GM23338 (cell line): Measurements from ENCODE around the gene AFTPH. TPM values are rescaled to one million over a fixed set of nuclear protein-coding genes. Genes with fewer than 3 reads are reported as not detected.

Experiments used
- ATAC-seq: fragments of 200-7000 bp; cut with Tn5 transposase; 3 replicates; pipeline ENCODE4 v1.9.1; 2020
- DNase-seq: peaks from one replicate; pipeline ENCODE4 v3.0.0-alpha.2; 2015; ENCODE audit warnings: low spot score
- H2AFZ ChIP-seq: fragments of 200-600 bp; sonication (generic); 2 replicates; pipeline ENCODE4 v1.8.0; 2016; ENCODE audit warnings: antibody characterized with exemption, mild to moderate bottlenecking, moderate library complexity
- H3F3A ChIP-seq: fragments of 200-600 bp; sonication (generic); replicated peaks from 2 replicates; pipeline ENCODE4 v1.8.0; 2017; ENCODE audit warnings: antibody characterized with exemption, mixed run types, low read depth
- H3K27ac ChIP-seq: fragments of 200-600 bp; sonication (generic); 2 replicates; pipeline ENCODE4 v1.6.1; 2016; ENCODE audit warnings: low read depth
- H3K27me3 ChIP-seq: fragments of 200-600 bp; sonication (generic); 2 replicates; pipeline ENCODE4 v1.8.0; 2016; ENCODE audit warnings: mild to moderate bottlenecking, mixed run types, moderate library complexity; ENCODE audit not compliant: insufficient read depth
- H3K36me3 ChIP-seq: fragments of 200-600 bp; sonication (generic); 2 replicates; pipeline ENCODE4 v1.8.0; 2016; ENCODE audit warnings: mild to moderate bottlenecking; ENCODE audit not compliant: insufficient read depth
- H3K4me1 ChIP-seq: fragments of 200-600 bp; sonication (generic); 2 replicates; pipeline ENCODE4 v1.8.0; 2016; ENCODE audit warnings: mild to moderate bottlenecking, moderate library complexity; ENCODE audit not compliant: insufficient read depth
- H3K4me2 ChIP-seq: fragments of 200-600 bp; sonication (generic); 2 replicates; pipeline ENCODE4 v1.7.1; 2017; ENCODE audit warnings: mixed run types
- H3K4me3 ChIP-seq: fragments of 200-600 bp; sonication (generic); 2 replicates; pipeline ENCODE4 v1.6.1; 2016; ENCODE audit warnings: mixed run types
- H3K79me2 ChIP-seq: fragments of 200-600 bp; sonication (generic); replicated peaks from 2 replicates; pipeline ENCODE4 v1.8.0; 2017; ENCODE audit warnings: mild to moderate bottlenecking; ENCODE audit not compliant: insufficient read depth
- H3K9me2 ChIP-seq: fragments of 200-600 bp; sonication (generic); 2 replicates; pipeline ENCODE4 v1.8.0; 2017; ENCODE audit not compliant: insufficient read depth
- H4K20me1 ChIP-seq: fragments of 200-600 bp; sonication (generic); replicated peaks from 2 replicates; pipeline ENCODE4 v1.8.0; 2017; ENCODE audit warnings: mild to moderate bottlenecking; ENCODE audit not compliant: insufficient read depth
- H3K27ac Mint-ChIP-seq: 2 replicates; pipeline ENCODE4 v1.8.0; 2020; ENCODE audit warnings: inconsistent platforms, mild to moderate bottlenecking, moderate library complexity, mixed read lengths
- H3K27me3 Mint-ChIP-seq: 3 replicates; pipeline ENCODE4 v1.8.0; 2022; ENCODE audit warnings: low read depth, mild to moderate bottlenecking, moderate library complexity, mixed read lengths, inconsistent platforms; ENCODE audit not compliant: insufficient read depth, poor library complexity
- H3K36me3 Mint-ChIP-seq: 3 replicates; pipeline ENCODE4 v1.8.0; 2021; ENCODE audit warnings: low read depth, mild to moderate bottlenecking, inconsistent platforms, moderate library complexity, mixed read lengths
- H3K4me1 Mint-ChIP-seq: 3 replicates; pipeline ENCODE4 v1.8.0; 2020; ENCODE audit warnings: mild to moderate bottlenecking, inconsistent platforms, mixed read lengths
- H3K4me3 Mint-ChIP-seq: 3 replicates; pipeline ENCODE4 v1.8.0; 2021; ENCODE audit warnings: moderate library complexity, mild to moderate bottlenecking, inconsistent platforms, mixed read lengths
- H3K9me3 Mint-ChIP-seq: 3 replicates; pipeline ENCODE4 v1.8.0; 2020; ENCODE audit warnings: moderate library complexity, mild to moderate bottlenecking, inconsistent platforms, mixed read lengths
- CREB1 ChIP-seq: fragments of 250-450 bp; sonication (Bioruptor Pico); IDR thresholded peaks from 2 replicates; pipeline ENCODE4 v1.5.0; 2020; ENCODE audit warnings: low read depth, mild to moderate bottlenecking, moderate library complexity
- CTCF ChIP-seq, 2 experiments: fragments of 200-600 bp in 1 of 2; sonication (generic) in 1 of 2; conservative IDR thresholded peaks; 2 replicates each; pipeline versions ENCODE4 v1.5.1 to v1.6.1; 2016 to 2017; ENCODE audit warnings: antibody characterized with exemption in 2 of 2, low read depth in 2 of 2, mild to moderate bottlenecking in 2 of 2, moderate library complexity in 1 of 2
- EZH2 ChIP-seq: fragments of 200-600 bp; sonication (generic); IDR thresholded peaks from one replicate; pipeline ENCODE4 v1.8.0; 2017; ENCODE audit warnings: antibody characterized with exemption, mild to moderate bottlenecking, low read depth; ENCODE audit not compliant: unreplicated experiment
- POLR2AphosphoS5 ChIP-seq: IDR thresholded peaks from 2 replicates; pipeline ENCODE4 v1.6.1; 2016; ENCODE audit warnings: antibody characterized with exemption, low read depth
- STAT1 ChIP-seq: IDR thresholded peaks from one replicate; pipeline ENCODE4 v1.6.1; 2016; ENCODE audit warnings: antibody characterized with exemption; ENCODE audit not compliant: unreplicated experiment
- ZNF114 ChIP-seq: fragments of 250-450 bp; sonication (Bioruptor Pico); IDR thresholded peaks from 2 replicates; pipeline ENCODE4 v1.5.0; 2020; ENCODE audit warnings: mild to moderate bottlenecking, moderate library complexity
- polyA plus RNA-seq: library from polyadenylated mRNA; unstranded; fragments of >200 nt; fragmentation: Nextera tagmentation; extraction: Ambion mirVana; gene quantifications from 2 replicates; pipeline ENCODE4 v1.2.1, GENCODE V29; 2016
- total RNA-seq: library from RNA; depleted of rRNA; stranded (reverse); fragments of >200 nt; shearing (Covaris generic); gene quantifications from 2 replicates; pipeline ENCODE4 v1.2.3, GENCODE V29; 2014
- TF ChIP-seq, protein P1 (sequence below): fragments of 250-450 bp; sonication (Bioruptor Pico); IDR thresholded peaks from 2 replicates; pipeline ENCODE4 v1.5.0; 2020; ENCODE audit warnings: mild to moderate bottlenecking, moderate library complexity

AFTPH gene
- total and polyA plus RNA-seq, 2 experiments from 2014 or later: 14.9 to 20.6 TPM

DNA sequence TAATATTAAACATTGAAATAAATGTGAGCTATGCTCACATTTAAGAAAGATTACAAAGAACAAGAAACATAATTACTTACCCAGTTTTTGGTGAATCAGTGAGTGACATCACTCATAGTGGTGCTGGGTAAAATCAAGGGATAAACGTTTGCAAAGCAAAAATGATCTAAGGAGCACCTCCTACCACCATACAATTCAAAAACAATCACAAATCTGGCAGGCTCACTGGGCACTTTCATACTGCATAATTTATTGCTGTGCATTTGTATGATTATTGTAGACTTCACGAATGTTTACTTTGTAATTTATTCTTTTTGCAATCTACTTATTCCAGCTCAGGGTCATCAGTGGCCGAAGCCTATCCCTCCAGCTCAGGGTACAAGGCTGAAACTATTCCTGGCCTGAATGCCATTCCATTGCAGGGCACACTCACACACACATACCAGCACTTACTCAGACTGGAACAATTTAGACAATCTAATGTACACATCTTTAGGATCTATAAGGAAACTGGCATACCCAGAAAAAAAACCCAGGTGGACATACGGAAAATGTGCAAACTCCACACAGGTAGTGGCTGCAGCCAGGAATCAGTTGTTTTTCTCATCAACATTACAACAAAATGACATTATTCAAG, 34.4 kb downstream of the AFTPH start:
- peaks cover 8% of the 10 kb centered on the region; the same call in 1 of the 2 replicates for H3K4me1 ChIP-seq
- no peak for ATAC-seq
- Mint-ChIP-seq H3K27me3 (no peaks in the 10 kb centered on the region), H3K36me3 (no peaks in the 10 kb centered on the region; the same call in 1 of the 3 replicates), H3K4me3 (no peak overlapping the region), H3K9me3 (no peaks in the 10 kb centered on the region), H3K4me1 (peaks cover 24% of the 10 kb centered on the region), H3K27ac (no peak overlapping the region)
- no peak for TF ChIP-seq STAT1
- no peak for TF ChIP-seq CTCF (conservative IDR thresholded peaks at IDR 0.05; ENCODE audit: low read depth in 2 of 2)
- no peak for TF ChIP-seq ZNF114 (CRISPR knock-in tag)
- TF ChIP-seq CREB1: no peak
- no peak for TF ChIP-seq POLR2AphosphoS5
- TF ChIP-seq EZH2: no peak
- TF ChIP-seq, protein P1, sequence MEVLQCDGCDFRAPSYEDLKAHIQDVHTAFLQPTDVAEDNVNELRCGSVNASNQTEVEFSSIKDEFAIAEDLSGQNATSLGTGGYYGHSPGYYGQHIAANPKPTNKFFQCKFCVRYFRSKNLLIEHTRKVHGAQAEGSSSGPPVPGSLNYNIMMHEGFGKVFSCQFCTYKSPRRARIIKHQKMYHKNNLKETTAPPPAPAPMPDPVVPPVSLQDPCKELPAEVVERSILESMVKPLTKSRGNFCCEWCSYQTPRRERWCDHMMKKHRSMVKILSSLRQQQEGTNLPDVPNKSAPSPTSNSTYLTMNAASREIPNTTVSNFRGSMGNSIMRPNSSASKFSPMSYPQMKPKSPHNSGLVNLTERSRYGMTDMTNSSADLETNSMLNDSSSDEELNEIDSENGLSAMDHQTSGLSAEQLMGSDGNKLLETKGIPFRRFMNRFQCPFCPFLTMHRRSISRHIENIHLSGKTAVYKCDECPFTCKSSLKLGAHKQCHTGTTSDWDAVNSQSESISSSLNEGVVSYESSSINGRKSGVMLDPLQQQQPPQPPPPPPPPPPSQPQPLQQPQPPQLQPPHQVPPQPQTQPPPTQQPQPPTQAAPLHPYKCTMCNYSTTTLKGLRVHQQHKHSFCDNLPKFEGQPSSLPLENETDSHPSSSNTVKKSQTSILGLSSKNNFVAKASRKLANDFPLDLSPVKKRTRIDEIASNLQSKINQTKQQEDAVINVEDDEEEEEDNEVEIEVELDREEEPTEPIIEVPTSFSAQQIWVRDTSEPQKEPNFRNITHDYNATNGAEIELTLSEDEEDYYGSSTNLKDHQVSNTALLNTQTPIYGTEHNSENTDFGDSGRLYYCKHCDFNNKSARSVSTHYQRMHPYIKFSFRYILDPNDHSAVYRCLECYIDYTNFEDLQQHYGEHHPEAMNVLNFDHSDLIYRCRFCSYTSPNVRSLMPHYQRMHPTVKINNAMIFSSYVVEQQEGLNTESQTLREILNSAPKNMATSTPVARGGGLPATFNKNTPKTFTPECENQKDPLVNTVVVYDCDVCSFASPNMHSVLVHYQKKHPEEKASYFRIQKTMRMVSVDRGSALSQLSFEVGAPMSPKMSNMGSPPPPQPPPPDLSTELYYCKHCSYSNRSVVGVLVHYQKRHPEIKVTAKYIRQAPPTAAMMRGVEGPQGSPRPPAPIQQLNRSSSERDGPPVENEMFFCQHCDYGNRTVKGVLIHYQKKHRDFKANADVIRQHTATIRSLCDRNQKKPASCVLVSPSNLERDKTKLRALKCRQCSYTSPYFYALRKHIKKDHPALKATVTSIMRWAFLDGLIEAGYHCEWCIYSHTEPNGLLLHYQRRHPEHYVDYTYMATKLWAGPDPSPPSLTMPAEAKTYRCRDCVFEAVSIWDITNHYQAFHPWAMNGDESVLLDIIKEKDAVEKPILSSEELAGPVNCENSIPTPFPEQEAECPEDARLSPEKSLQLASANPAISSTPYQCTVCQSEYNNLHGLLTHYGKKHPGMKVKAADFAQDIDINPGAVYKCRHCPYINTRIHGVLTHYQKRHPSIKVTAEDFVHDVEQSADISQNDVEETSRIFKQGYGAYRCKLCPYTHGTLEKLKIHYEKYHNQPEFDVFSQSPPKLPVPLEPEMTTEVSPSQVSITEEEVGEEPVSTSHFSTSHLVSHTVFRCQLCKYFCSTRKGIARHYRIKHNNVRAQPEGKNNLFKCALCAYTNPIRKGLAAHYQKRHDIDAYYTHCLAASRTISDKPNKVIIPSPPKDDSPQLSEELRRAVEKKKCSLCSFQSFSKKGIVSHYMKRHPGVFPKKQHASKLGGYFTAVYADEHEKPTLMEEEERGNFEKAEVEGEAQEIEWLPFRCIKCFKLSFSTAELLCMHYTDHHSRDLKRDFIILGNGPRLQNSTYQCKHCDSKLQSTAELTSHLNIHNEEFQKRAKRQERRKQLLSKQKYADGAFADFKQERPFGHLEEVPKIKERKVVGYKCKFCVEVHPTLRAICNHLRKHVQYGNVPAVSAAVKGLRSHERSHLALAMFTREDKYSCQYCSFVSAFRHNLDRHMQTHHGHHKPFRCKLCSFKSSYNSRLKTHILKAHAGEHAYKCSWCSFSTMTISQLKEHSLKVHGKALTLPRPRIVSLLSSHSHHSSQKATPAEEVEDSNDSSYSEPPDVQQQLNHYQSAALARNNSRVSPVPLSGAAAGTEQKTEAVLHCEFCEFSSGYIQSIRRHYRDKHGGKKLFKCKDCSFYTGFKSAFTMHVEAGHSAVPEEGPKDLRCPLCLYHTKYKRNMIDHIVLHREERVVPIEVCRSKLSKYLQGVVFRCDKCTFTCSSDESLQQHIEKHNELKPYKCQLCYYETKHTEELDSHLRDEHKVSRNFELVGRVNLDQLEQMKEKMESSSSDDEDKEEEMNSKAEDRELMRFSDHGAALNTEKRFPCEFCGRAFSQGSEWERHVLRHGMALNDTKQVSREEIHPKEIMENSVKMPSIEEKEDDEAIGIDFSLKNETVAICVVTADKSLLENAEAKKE (CRISPR knock-in tag): no peak
- no peaks in the 10 kb centered on the region for H3K9me2 ChIP-seq
- H3K4me2 ChIP-seq: no peak overlapping the region
- H3K4me3 ChIP-seq: no peak overlapping the region
- no peaks in the 10 kb centered on the region for H3K36me3 ChIP-seq
- H3K27me3 ChIP-seq: no peaks in the 10 kb centered on the region
- no peak overlapping the region for H3K27ac ChIP-seq
- H4K20me1 ChIP-seq: no peaks in the 10 kb centered on the region
- peaks cover 10% of the 10 kb centered on the region; the same call in 1 of the 2 replicates for H3K79me2 ChIP-seq
- H3F3A ChIP-seq: no peaks in the 10 kb centered on the region
- DNase-seq: no peak
- H2AFZ ChIP-seq: no peak overlapping the region
